HG02884 (cell line): Measurements from ENCODE around the gene TTC28.

ENCODE experiments used
- ATAC-seq: cut with Tn5 transposase; IDR thresholded peaks from one replicate; pipeline ENCODE4 v1.9.1; 2021; ENCODE audit warnings: mild to moderate bottlenecking, moderate library complexity; ENCODE audit not compliant: unreplicated experiment

The TTC28 gene

DNA sequence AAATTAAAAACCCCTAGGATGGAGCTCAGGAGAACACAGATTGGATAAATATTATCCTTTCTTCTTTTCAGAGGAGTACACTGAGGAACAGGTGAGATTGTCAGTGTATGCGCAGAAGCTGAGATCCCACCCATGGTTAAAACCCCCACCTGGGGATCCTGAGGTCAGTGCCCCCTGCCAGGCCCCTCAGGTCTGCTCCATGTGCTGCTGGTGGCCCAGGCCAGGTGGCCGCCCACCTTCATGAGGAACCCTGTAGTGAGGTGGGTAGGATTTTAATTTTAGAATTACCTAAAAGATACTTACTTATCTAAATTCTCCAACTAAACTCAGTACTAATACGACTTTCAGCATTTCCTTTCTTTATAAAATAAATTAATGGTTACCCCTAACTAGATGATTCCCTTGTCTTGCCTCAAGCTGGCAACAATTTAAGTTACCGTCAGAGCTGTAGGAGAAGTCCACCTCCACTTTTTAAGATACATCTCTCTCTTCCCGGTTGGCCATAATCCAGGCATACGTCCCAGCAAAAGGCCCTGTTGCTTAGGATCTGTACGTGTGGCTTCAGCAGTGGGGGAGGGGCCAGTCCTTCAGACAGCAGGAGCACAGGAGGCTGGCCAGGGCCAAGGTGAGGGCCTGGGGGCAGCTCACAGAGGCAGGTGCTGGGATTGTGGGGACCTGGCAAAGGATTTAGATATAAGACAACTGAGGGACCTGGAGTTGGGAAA, 699.1 kb downstream of the TTC28 start:
- ATAC-seq: no peak

DNA sequence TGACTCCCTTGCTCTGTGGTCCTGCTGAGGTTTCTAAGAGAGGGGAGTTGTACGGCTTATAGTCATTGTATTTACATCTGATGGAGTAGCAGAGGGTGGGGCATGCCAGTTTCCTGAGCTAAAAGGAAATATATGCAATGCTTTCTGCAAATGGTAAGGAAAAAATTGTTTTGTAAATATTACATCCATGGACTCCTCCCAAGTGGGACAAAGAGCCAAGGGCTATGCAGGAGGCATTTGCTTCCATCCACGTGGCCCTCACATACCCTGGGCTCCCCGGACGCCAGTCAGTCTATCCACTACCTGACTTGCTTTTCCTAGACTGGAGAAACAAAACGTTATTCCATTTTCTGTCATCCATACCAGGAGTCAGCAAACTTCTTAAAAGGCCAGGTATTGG, 700.8 kb downstream of the TTC28 start:
- no peak for ATAC-seq

DNA sequence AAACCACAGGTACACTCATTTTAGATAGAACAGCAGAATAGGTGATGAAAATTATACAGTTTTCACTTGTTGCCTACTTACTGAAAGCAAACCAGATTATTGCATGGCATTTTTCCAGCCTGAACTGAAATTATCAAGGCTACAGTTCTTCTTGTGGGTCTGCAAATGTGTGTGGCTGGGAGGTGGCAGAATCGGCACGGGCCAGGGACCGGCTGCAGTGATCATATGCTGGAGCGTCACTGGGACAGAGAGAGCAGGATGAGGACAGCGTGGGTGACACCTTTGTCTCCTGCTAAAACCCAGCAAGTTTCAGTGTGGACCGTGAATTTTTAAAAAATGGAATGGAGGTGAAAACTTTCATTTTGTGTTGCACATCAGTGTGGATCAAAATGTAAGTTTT, 701.3 kb downstream of the TTC28 start:
- ATAC-seq: no peak

DNA sequence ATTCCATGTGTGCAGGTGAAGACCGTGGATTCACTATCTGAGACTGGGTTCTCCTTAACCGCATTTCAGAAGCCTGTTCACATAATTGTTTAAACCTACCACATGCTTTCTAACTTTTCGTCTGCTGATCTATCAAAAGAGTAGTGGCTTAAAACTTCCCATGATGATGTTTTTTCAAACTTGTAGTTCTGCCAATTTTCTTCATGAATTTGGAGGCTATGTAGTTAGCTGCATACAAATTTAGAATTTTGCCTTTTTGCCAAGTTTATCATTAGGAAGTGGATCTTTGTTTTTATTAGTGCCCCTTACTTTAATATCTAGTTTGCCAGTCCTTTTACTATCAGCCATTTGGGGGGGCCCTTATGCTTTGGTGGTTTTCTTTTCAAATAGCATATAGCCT, 703.1 kb downstream of the TTC28 start:
- no peak for ATAC-seq

DNA sequence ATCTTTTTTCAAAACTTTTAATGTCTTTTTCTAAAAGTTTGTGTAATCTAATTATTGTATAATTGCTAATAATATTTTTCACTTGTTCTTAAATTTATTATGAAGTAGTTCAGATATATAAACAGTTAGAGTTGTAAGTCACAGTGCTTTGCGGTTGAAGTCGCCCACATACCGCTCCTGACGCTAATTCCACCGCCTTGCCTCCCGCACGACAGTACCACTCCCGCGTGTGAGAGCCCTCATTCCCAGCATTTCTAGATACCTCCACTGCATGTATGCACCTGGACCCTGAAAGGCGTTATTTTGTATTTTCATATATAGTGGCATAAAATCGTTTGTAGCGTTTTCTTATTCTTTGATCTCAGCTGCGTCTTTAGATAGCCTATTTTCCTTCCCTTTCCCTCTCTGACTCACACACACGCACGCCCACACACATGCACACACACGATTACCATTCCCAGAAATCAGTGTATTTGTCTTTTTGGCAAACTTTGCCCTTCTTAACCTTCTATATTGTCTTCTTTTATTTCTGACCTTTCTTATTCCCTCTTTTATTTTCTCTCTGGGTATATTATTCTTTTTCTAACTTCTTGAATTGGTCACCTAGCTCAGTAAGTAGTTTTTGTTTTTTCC, 704.1 kb downstream of the TTC28 start:
- ATAC-seq: no peak

DNA sequence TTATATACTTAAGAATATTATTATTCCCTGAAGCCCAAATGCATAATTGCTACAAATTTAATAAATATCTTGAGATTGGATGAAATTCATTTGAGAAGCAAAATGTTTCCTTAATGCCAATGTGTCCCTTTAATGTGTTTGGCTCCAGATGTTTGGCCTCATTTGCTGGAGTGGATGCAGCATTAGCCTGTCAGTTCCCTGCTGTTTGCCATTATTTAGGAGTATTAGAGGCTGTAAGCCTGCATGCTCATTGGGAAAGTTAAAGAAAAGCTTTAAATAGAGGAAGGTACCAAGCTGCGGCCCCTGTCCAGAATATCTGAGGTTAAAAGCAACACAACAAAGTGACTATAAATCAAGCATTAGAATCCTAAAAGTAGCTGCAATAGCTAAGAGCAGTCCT, 705.8 kb downstream of the TTC28 start:
- no peak for ATAC-seq

DNA sequence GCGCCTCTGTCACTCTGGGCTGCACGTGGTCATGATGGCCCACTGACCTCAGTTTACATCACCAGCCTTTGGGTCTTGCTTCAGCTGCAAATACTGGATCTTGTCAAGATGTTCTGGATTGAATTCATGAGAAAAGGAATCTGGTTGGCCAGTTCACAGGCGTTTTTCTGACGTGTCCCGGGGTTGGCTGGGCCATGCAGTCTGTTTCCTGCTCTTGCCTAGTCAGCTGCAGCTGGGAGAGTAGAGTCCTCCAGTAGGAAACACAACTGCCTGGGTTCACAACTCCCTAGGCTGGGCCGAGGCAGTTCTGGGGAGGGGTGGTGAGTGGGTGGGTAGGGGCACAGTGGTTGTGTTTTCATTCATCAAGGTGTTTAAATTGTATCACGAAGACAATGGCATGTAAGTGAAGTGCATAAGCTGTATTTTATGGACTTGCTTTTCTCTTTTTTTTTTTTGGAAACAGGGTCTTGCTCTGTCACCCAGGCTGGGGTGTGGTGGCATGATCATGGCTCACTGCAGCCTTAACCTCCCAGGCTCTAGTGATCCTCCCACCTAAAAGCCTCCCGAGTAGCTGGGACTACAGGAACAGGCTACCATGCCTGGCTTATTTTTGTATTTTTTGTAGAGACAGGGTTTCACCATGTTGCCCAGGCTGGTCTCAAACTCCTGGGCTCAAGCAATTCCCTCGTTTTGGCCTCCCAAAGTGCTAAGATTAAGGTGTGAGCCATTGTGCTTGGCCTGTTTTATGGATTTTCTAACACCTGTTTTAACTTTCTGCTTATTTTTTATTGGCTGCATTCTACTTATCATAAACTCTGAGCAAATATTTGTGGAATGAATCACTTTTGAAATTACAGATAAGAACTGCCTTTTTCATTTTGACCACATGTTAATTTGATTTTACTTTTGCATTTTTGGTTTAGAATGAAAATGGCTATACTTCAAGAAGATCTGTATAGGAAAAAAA, 706.6 kb downstream of the TTC28 start:
- ATAC-seq: no peak

DNA sequence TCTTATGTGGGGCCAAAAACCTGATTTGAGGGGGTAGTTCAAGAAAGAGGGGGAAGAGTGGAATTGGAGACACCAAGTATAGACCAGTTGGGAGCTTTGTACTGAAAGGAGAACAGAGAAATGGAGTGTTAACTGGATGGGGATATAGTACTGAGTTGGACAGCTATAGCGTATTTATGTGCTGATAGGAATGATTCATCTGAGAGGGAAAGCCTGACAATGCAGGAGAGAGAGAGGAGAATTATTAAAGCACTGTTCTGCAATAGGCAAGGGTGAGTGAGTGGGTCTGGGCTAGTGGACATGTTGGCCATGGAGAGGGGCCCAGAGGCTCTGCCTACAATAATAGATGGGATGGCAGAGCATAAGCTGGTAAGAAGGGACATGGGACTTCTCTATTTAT, 707.7 kb downstream of the TTC28 start:
- ATAC-seq: no peak

DNA sequence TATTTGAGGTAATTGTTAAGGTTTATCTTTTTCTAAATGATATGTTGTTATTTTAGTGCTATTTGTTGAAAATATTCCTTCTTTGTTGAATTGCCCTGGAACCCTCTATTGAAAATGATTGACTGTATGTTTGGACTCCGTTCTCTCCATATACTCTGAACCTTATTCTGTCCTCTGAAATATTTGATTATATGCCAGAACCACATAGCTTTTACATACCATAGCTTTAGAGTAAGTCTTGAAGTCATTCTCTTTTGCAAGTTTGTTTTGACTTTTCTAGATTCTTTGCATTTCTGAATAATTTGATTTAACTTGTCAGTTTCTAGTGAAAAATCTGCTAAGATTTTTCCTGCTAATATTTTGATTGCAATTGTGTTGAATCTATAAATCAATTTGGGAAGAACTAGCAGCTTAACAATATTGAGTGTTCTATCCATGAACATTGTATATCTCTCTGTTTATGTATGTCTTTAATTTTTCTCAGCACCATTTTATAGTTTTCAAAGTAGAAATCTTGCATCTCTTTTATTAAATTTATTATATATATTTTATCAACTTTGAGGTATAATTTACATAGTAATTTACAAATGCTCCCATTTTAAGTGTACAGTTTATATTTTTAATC, 708.9 kb downstream of the TTC28 start:
- no peak for ATAC-seq

DNA sequence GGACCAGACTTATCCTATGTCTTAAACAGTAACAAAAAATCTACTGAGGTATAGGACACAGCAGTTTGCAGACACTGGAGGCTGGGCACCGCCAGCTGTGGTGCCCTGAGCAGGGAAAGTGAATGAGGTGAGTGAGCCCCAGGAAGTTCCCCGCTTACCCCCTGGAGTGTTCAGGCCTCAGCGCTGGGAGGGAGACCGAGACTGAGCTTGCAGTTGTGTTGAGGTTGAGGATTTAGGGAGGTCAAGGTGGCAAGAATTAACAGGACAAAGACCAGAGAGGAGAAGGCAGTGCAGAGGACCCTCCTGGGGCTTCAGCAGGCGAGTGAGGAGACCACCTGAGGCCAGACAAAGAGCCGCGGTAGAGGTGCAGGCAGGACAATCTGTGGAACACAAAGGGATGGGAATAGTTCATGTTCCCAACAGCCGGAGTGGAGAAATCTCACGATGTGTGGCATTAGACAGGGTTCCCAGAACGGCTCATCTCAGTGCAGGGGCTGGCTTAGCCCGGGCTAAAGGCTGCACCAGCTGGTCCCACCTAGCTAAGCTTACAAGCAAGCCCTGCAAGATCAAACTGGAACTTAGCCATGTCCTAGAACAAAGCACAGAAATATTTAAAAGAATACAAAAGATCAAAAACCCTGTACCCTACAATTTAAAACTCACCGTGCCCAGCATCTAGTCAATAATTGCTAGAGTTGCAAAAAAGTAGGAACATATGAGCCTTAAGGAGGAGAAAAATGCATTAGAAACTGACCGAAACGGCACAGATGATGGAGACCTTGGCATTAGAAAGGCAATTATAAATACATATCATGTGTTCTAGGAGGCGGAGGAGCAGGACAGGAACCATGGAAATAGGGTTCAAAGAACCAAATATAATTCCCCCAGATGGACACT, 713.2 kb downstream of the TTC28 start:
- ATAC-seq: no peak

DNA sequence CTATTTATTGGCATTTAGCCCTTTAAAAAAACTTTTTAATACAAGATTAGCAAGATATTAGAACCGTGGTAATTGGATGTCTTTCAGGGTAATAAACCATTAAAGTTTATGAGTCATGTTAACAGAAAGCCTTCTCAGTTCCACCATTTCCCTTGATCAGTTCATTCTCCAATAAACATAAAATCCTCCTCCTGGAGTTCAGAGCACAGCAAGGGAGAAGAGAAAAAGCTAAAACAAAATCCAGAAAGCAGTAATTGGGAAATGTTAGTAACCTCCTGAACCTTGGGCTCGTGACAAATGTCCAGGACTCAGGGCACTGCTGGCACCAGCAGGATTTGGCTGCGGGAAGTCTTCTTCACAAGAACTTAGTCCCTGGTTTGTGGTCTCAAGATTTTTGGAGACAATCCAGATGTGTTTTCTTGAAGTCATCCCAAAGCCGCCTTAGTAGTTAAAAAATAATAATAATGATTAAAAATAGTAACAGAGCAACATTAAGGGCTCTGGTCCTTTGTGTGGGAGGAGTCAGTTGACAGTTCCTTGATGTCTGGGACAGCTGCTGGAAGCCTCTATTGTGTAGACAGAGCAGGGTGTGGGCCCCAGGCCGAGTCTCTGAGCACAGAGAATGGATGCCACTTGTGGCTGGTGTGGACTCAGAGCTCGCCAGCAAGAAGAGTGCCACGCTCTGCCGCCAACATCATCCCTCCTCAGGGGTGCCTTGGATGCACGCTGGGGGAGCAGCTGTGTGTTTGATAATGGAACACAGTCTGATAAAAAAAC, 717.2 kb downstream of the TTC28 start:
- no peak for ATAC-seq

DNA sequence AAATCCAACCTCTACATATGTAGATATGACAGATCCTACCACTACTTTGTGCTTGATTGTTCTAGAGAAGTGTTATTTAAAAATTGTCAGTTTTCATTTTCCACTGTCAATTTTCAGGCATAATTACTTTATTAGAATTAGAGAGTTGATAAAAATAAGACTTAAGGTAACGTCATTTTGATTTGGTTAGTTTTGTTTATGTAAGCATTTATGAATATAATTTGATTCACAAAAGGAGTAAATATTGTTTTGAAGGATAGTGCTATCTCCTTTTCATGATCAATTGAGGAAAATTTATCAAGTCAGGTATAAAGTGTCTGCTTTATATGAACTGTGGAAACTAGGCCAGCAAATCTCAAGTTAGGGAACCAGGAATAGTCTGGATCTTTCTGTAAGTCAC, 718.0 kb downstream of the TTC28 start:
- no peak for ATAC-seq

DNA sequence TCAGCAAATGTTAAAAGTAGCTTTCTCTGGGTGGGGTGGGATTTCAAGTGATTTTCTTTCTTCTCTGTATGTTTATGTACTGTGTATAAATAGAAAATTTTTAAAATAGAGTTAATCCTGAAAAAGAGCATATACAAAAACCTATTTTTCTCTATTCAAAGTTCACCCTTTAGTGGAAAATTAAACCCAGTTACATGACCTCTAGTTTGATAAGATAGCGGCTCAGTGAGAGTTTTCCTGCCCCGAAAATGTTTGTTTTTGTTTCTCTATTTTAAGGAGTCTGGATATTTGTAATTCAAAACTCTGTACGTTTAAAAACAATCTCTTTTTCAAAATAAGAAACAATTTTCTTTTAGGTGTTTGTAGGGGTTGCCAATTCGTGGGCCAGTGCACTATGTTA, 718.5 kb downstream of the TTC28 start:
- ATAC-seq: no peak

DNA sequence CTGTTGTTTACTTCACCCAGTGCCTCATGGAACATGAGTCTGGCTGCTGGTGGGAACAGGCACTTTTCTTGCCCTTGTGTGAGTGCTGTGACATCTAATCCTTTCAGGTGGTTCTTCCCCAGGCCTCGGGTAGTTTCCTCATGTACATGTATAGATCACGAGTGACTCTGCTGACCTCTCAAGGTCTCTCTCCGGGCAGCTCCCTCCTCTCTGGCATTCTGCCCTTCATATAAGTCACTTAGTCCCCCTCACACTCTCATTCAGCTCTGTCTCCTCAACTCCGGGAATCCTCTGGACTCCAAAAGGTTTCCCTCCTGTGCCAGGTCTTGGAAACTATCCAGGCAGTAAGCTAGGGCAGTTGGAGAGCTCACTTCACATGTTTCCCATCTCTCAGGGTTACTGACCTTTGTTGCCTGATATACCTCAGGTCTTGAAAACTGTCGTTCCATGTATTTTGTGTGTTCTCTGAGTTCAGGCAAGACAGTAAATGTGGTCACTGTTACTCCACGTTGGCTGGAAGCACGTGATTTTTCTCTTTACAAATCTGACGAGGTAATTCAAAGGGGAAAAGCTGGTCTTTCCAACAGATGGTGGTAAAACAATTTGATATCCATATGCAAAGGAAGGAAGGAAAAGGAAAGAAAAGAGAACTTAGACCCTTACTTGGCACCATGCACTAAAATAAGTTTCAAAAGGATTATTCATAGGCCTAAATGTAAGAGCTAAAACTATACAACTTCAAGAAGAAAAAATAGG, 720.1 kb downstream of the TTC28 start:
- no peak for ATAC-seq

DNA sequence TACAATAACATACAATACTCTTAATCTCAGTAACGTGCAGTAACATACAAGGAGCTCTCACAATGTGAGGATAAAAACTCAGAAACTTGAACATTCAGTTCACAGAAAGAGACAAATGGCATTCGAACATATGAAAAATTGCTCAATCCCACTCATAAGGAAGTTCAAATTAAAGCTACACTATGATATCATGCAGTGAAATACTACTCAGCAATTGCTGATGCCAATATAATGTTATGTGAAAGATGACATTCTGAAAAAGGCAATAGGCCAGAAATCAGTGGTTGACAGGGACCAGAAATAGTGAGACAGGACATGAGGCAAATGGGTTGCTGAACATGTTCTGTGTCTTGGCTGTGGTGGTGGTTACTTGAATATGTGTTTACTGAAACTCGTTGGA, 726.9 kb downstream of the TTC28 start:
- no peak for ATAC-seq

DNA sequence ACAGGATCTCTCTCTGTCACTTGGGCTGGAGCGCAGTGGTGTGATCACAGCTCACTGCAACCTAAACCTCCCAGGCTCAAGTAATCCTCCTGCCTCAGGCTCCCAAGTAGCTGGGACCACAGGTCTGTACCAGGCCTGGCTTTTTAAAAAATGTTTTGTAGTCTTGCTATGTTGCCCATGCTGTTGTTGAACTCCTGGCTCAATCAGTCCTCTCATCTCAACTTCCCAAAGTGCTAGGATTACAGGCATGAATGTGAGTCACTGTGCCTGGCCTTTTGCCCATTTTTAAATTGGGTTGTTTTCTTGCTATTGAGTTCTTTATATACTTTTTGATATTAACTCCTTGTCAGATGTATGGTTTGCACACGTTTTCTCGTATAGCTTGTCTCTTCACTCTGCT, 727.5 kb downstream of the TTC28 start:
- ATAC-seq: no peak

DNA sequence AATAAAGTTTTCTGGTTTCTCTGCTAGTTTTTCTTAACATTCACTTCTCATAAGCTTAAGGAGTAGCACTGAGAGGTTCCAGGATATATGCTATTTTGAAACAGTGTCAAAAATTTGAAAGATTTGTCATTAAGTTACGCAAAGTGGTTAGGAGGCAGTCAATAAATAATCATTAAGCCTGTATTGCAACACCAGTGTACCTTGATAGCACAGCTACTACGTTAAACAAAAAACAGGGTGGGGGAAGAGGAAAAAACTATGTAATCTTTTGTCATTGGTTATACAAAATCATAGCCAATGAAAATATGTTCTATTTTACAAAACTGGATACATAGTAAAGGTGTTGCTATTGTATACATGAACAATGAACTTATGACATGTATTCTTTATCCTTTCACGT, 730.2 kb downstream of the TTC28 start:
- no peak for ATAC-seq

DNA sequence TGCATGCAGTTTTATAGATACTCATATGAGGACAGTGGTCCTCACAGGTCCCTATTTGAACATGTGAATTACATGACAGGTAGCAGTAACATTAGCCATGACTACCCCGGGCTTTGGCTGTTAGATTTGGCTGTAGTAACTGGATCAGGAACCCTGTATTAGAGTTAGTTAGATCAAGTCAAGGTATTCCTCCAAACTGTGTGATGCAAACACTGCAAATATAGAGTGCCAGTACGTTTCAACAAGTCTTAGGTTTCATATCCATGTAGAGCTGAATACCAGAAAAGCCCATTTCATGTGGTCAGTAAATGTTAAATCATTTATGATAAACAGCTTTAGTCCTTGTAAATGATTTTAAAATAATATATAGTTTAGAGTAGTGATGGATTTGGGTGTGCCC, 731.1 kb downstream of the TTC28 start:
- ATAC-seq: no peak

DNA sequence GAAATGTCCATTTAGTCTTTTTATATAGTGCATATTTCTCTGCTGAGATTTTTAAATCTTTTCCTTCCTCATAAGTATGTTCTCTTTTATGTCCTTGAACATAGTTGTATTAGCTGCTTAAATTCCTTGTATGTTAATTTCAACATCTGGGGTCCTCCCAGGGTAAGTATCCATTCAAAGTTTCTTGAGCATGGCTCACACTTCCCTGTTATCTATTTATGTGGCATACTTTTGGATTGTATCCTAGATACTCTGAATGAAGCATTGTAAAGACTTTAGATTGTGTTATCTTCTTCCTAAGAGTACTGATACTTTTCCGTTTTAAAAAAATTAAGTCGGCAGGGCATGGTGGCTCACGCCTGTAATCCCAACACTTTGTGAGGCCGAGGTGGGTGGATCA, 732.2 kb downstream of the TTC28 start:
- ATAC-seq: no peak
